ENCODE measurements around the gene WNT3A.

The WNT3A gene

GRCh38 chr1:228104526-228105269 lies 97.9 kb downstream of the WNT3A start:
- DNase-seq, result no peak

GRCh38 chr1:228105270-228105995 lies 98.6 kb downstream of the WNT3A start:
- DNase-seq, result no peak

- no peak for DNase-seq
These were observed 99.4 kb downstream of the WNT3A start for GRCh38 chr1:228105996-228106799.

GRCh38 chr1:228106800-228107054 lies 99.9 kb downstream of the WNT3A start:
- no peak for DNase-seq

- DNase-seq, result no peak
These were observed 100.8 kb downstream of the WNT3A start for GRCh38 chr1:228107636-228108035.

- no peak for DNase-seq
These were observed 101.4 kb downstream of the WNT3A start for GRCh38 chr1:228108055-228108690.

GRCh38 chr1:228108742-228109072 lies 101.9 kb downstream of the WNT3A start:
- no peak for DNase-seq

GRCh38 chr1:228109073-228109961 lies 102.5 kb downstream of the WNT3A start, which contains the start of gene MRPL55:
MRPL55 (minus strand) TSS chr1:228109299; CDS start chr1:228108260, 1,039 bp downstream.
- DNase-seq, result peak; percentile 77 to 80

GRCh38 chr1:228109962-228110488 lies 103.2 kb downstream of the WNT3A start:
- no peak for DNase-seq

GRCh38 chr1:228110556-228110955 lies 103.8 kb downstream of the WNT3A start:
- no peak for DNase-seq

Measured in NCI-H187 (cell line).